ENCODE results near the gene MRTFA.

GRCh38 chr22:40466976-40467375, 169.5 kb downstream of the MRTFA start:
- TF ChIP-seq CTCF (IDR thresholded peaks at IDR 0.05), result no peak
- no peak for TF ChIP-seq SMC3 (IDR thresholded peaks at IDR 0.05; ENCODE audit: low read depth, low read length)
- TF ChIP-seq RAD21 (IDR thresholded peaks at IDR 0.05; ENCODE audit: low read length), result no peak
- peak; percentile 62 for TF ChIP-seq GATA2 (CRISPR knock-in tag; IDR thresholded peaks at IDR 0.05)
- TF ChIP-seq EP300 (IDR thresholded peaks at IDR 0.05; ENCODE audit: borderline replicate concordance in 1 of 2, low read depth in 1 of 2, low read length in 1 of 2), result no peak
- TF ChIP-seq POLR2AphosphoS5 (IDR thresholded peaks at IDR 0.05; ENCODE audit: low read depth, low read length), result no peak
- TF ChIP-seq RXRA (IDR thresholded peaks at IDR 0.05; ENCODE audit: borderline replicate concordance, low read depth), result no peak
- no peak for TF ChIP-seq IRF3 (IDR thresholded peaks at IDR 0.05; ENCODE audit: low read depth, low read length)

Measured in SK-N-SH (cell line).